DMS53 (cell line): Measurements from ENCODE around the gene LSAMP.

ENCODE experiments used
- DNase-seq: peaks from one replicate; lab custom pipeline; 2025; lab: John Stamatoyannopoulos, UW

The LSAMP gene

DNA sequence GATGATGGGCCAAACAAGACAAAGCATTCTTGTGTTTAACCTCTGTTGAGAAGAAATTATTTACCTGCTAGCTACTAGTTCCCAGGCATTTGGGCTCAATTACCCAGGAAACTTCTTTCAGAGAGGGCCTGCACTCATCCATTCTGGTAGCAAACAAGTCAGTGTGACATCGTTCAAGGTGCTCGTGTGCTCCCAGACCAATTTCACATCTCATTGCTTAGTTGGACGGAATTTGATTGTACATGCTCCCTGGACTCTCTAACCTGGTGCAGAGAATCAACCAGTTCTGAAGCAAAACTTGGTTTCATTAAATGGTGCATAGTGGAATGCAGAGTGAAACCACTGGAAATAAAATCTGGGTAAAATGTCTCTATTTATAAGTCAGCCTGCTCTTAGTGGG, 392.7 kb downstream of the LSAMP start:
- DNase-seq: no peak

DNA sequence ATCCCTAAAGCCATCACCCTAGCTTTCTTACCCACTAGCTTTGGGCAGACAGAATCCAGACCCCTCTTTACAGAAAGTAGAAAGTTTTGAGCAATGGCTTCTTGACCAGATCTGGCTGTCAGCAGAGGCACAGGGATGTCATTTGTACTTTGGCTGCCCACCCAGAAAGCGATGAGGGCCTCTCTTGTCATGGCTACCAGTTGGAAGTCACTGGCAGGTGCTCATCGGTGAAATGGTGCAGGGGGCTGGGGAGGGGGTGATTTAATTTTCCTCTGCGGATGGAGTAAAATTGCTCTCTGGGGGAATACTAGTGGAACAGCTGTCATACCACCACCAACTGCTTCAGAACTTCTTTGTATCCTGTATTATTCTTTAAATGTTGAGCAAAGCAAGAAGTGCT, 393.7 kb downstream of the LSAMP start:
- no peak for DNase-seq

DNA sequence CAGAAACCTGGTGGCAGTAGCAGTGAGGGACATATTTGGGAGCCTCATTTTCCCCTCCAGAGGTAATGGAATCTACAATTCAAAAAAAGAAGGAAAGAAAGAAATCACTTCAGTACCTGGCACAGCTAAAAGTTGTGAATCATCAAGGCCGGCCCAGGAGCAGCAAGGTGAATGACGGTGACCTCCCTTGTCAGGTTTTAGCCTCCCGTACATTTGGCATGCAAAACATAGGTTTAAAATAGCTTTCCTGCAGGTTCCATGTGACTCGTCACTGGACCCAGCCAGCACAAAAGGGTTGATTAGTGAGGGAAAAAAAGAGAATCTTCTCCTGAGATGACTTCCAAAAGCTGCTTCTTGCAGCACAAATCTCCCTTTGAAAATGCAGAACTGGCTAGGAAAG, 394.2 kb downstream of the LSAMP start:
- no peak for DNase-seq

DNA sequence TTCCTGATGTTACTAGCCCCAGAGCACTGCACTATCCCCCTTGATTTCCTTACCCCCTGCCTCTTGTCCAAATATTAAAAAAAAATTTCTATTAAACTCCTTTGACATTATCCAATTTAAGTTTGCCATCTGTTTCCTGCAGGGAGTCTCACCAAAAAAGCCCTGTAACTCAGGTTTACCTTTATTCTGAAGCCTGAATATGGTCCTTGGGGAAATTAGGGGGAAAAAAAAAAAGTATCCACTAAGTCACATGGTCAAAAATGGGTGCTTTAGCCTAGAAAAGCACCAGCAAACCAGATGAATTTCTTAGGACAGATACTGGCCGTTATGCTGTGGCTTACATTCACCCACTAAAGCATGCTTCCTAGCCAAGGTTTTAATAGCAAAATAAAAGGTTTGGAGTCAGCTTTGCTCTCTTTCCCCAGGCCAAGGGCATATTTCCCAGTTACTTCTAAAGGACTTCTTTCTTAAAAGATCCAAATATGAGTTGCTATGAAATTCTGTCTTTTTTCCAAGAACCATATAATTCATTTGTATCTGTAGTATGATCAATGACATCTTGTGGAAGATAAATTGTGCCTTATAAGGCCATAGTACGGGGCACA, 394.9 kb downstream of the LSAMP start:
- no peak for DNase-seq

DNA sequence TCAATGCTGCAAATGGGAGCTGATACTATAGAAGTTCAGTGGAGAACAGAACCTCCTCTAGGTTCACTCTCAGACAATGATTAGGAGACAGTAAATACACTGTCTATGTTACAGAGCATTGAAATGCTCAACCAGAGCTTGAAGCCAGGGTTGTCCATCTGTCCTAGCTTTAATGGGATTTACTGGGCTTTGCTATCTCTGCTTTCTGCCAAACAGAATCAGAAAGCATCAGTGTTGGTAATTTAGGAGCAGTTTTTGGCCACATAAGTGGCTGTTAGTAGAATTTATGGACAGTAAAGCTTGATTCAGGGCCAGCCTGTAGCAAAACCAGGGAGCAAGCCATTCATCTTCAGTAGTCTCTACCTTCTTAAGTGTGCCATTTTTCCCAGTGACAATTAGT, 396.3 kb downstream of the LSAMP start:
- no peak for DNase-seq

DNA sequence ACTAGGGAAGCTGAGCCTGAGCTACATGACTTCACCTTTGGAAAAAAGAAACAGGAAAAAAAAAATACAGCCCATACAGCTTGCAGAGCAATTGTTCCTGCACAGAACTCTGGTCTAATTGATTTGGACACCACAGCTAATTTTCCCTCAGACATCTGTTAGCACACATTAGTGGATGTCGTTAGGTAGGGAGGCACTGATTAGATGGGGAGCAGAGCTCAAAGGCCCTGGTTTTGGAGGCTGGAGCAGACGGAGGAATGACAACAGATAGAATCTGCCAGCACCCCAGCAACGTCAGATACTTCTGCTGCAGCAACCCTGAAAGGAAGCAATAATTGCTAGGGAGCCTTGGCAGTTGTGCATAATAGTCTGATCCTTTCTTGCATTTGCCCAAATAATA, 398.9 kb downstream of the LSAMP start:
- DNase-seq: no peak

DNA sequence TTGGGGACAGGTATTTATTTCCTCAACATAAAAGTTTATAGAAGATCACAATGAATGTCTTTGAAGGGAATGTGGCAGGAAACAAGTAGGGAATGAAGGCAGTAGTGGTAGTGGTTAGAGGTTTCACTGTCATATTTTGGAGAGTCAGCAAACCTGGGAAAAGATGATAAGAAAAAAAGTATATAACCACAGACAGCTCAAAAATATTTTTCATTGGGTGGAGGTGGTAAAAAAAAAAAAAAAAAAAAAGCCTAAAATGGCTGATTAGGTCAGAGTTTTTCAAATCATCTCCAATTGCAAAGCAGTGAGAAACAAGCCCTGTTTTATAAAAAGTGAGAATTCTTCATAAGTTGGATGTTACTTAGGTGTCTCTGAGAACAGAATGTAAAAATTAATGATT, 400.0 kb downstream of the LSAMP start:
- no peak for DNase-seq

DNA sequence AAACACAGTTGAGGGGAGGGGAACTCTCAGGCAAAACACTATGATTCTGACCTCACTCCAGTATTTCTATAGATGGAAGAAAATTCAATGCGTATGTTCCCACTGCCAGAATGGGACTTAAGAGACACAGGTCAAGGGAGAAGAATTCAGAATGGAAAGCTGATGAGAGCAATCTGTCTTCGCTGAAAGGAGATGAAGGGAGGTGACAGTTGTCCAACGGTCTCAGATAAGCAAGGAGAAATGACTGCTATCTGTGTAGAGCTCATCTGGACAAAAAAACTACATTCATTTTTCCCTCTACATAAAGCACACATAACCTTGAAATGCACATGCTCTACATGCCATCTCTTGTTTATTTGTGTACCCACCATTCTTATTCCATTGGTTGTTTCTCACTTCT, 405.1 kb downstream of the LSAMP start:
- no peak for DNase-seq

DNA sequence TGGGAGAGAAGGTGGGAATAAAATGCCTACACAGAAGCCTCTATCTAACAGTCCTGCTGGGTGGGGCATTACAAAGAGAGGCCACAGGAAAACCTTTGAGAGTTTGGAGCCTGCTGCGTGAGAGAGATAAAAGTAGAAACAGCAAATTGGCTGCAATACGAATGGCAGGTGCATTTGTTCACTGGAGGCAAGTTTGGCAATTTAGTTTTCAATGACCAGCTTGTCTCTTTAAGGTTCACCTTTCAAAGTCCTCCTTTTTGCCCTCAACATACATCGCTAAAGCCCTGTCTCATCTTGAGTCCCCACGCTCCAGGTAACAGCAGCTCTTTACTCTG, 405.7 kb downstream of the LSAMP start:
- no peak for DNase-seq

DNA sequence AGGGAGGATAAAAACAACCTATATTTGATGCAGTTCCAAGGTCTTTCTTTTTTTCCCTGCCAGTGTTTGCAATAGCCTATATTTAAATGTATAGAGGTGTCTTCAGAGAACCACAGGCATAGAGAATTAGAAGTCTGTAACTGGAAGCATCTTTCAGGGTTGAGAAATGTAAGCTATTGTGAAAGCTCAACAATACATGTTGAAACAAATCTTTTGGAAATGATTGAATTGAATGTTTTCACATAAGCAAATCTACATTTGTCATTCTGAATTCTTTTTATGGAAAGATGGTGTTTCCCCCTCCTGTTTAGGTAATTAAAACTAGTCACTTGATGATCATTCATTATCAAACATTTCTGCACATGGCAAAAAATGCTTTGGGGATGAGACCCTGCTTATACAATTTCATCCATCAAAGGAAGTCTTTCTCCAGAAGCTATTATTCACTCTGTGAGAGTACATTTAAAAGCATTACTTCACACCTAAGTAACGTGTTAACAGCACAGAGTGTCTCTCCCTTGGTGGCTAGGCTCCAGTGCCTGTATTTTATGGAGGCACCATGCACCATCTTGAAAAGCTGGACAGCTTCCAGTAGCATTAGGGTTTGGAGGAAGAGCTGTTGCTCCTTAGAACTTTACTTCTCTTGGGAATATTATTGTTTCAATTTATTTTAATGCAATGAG, 406.2 kb downstream of the LSAMP start:
- DNase-seq: no peak

DNA sequence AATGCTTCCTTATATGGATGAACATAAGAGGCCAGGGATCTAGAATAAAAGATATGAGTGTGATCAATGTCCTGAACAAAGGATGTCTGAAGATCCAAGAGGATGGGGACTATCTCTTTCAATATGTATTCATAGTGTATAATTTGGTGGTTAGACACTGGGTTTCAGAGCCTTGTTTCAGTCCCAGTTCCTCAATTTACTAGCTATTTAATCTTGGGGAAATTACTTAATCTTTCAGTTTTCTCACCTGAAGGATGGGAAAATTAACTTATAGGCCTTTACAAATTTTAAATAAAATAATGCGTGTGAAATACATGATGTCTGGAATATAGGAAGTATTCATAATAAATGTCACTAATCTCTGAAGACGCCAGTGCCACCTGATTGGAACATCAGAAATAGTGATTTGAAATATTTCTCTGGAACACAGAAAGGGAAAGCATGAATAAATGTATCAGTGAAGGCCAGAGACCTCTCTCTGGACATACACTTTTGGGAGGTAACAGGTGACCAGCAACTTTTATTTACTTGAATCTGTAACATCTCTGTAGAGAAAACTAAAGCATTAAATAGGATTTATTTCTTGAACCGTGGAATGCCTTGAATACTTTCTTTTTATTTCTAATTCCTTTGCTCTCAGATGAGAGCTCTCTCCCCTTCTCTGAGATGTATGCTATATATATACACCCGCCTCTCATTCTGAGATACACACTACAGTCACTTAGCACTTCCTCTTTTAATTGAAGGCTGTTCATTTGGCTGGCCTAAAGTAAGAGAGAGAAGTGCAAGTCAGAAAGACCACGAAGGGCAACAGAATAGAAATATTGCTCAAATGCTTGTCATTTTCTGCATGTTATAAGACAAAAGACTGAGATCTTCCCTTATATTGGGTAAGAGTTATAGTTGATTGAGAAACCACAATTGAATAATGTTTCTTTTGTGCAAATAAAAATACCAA, 407.1 kb downstream of the LSAMP start:
- no peak for DNase-seq

DNA sequence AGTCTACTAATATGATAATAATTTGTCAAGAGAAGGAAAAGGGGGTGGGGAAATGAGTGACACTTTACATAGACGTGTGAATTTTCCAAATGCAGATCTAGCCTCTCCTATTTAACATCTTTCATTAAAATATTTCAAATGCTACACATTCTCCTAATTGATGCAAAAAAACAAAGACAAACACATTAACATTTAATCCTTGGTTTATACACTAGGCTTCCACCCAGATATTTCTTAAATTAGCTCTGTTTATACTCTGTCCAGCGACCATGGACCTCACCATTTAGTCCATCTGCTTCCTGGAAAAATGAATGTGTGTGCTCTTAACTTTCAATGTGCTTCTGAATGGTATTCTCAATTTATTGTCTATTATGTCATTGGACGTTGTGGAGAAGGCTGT, 409.9 kb downstream of the LSAMP start:
- no peak for DNase-seq

DNA sequence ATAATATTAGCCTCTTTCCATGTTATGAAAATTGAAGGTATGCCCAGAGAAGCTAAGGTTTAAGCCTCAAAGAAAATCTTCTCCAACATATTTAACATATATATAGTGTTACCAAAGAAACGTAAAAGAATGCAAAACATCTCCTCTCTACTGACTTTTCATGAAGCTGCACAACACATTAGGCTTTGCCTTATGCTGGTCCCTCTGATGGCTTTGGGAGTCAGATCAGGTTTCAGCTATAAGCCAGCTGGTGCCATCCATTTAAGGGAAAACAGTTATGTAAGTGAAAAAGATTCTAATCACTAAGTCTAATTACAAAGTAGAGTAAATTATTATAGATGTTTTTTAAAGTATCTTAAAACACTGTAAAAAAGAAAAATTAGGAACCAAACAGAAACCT, 410.5 kb downstream of the LSAMP start:
- DNase-seq: no peak

DNA sequence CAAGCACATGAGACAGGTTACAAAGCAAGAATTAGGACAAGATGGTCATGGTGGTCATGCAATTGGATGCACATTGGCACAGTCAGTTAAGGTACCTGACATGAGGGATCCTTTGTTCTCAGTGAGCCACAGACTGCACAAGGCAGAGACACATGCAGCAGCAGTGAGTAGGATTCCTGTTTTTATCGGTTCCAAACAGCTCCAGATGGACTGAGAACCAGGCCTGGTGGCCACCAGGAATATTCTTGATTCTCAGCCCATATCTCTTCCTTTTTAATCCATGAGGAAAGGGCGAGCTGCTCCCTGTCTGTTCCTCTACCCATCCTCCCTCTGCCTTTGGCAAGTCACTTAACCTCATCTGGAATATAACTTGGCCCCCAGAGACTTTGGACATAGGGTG, 411.2 kb downstream of the LSAMP start:
- DNase-seq: no peak

DNA sequence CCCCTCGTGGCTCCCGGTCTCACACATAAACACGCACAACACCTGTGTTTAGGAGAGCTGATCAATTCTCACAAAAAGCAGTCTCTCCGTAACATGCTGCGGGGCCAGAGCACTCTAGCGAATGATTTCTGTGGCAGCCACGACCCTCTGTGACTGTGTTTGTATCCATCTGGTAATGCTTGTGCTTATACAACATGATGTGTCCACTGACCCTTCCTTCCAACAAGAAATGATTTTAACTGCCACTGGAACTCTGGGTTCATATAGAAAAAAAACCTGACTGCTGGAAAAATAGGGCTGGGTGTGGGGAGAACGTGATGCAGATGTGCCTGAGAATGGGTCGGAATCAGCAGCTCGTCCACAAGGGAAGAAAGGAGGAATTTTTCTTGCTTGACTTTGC, 411.8 kb downstream of the LSAMP start:
- no peak for DNase-seq

DNA sequence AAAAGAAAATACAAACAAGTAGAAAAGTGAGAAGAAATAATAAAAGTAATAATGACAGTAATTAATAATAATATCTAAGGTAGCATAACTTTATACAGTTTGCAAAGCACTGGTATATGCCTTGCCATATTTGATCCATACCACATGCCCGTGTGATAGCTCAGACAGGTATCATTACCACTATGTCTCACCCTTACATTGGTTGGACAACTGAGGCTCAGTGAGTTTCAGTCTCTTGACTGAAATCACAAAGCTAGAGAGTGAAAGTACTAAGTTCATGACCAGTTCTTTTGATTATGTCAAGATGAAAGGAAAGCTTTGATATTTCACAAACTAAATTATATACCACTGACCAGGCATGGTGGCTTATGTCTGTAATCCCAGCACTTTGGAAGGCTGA, 413.1 kb downstream of the LSAMP start:
- no peak for DNase-seq

DNA sequence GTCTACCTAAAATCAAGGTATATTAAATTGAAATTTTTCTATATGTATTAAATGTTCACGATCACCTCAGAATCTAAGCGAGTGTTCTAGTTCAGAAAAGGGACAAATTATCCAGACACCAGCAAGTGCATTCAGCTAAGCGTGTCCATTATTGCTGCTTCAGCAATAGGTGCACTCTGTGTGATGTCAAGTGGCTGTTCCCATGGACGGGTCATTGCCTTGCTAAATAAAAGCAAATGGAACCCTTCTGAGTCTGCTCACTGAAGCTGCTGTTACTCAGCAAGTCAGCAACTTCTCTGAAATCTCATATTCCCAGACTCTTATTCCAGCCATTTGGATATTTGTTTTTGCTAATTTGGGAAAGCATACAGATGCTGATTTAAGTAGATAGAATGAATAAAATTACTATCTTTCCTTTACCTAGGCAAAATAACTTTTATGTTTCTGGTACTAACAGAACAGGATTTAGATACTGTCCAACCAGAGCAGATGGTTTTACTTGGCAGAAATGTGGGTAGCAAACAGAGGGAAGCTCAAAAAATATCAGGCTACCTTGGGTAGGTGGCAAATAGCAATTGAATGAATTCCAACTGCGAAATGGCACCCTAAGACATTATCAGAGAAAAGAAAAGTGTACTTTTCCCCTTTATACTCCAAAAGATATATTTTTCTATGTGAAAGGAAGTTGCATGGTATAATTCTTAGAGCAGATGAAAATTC, 415.0 kb downstream of the LSAMP start:
- DNase-seq: peak; percentile 1

DNA sequence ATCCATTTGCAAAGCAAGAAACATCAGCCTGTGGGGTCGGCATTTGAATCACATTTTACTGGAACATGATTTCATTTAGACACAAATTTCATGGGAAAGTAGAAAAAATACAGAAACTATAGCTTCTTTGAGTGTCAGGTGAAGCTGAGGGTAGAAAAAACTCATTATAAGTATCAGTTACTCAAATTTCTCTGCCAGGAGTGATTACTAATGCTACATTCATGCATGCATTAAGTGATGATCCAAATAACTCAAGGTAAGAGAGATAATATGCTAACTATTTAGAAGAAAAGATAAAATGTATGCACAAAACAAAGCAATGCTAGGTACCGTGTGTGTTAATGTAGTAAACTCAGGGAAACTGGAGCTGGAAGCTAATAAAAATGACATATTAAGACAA, 416.0 kb downstream of the LSAMP start:
- DNase-seq: no peak

DNA sequence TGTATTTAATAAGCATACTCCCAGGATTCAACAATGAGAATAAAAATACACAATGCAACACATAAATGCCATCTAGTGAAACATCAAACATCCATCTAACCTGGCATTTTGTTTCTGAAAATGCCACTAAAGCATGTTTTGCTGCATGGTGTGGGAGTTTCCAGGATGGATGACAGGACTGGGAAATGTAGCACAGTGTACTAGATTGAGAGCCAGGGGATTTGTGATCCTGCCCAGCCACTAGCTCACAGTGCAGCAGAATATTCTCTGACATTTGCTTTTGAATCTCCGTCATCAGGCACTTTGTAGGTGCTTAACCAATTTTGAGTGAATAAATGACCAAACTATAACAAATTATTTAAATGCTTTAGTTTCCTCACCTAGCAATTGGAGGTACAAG, 417.1 kb downstream of the LSAMP start:
- no peak for DNase-seq

DNA sequence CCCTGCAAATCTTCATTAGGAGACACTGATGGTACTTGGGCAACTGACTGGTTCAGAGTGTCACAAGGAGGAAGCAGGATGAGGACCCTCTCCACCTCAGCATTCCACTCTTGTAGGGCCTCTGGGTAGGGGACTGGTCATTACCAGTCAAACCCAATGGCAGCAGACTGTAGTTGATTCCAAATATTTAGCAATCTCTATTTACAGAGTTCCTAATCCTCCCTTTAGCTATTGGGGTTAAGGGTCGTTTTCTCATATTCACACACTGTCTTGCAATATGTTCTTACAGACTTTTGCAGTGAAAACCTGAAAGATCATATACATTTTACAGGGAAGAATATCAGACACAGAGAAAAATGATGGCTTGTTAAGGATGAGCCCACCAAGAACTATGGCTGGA, 424.3 kb downstream of the LSAMP start:
- no peak for DNase-seq

DNA sequence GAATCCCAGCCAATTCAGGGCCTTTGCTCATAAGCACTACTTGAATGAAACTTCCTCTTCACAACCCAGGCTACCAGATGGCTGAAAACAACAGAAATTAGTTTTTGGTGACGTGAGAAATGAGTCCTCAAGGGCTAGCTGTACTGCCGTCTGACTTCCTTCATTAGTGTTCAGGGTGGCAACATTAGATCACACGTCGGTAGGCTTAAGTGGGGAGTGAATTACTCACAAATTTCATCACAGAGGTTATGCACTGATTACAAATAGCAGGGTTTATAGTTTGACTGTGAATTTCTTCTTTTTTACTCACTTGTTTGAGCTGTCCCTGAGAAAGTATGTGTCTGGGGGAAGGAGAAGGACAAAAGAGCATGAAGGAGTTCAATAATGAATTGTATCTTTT, 424.8 kb downstream of the LSAMP start:
- DNase-seq: no peak

DNA sequence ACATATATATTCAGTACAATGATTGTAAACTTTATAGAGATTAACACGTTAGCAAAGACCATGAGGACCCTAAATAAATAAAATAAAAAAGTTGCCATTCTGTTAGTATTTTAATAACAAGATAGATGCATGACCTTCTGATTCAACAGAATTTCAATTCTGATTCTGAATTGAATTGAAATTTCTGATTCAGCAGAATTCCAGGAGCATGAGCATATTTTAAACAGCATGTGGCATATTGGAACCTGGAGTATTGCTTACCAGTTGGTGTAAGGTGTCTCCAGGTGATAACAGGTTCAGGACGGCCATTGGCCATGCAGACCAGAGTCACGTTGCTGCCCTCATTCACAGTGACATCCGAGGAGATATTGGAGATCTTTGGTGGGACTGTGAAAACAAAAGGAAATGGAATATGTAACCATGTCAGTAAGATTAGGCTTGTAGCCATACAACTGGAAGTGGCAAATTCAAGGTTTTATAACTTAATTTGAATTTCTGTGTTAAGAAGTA, 426.0 kb downstream of the LSAMP start:
- DNase-seq: no peak
